Activated T-cell treated with anti-CD3 and anti-CD28 coated beads for 1 hour (primary cell): Measurements from ENCODE around the gene RNF130.
A peak's percentile ranks its signal among the peaks of the same experiment; 100 is the strongest.

Experiments used
- DNase-seq: peaks from one replicate; pipeline ENCODE4 v3.0.0-alpha.2; 2020; ENCODE audit warnings: low read depth

RNF130 gene

GRCh38 chr5:180084638-180085561 lies 13.3 kb upstream of the RNF130 start:
- DNase-seq = no peak

GRCh38 chr5:180083529-180084060 lies 12.0 kb upstream of the RNF130 start:
- no peak for DNase-seq

GRCh38 chr5:180082633-180083420 lies 11.3 kb upstream of the RNF130 start:
- no peak for DNase-seq

GRCh38 chr5:180081481-180081880 lies 9.9 kb upstream of the RNF130 start:
- DNase-seq = no peak

- DNase-seq = peak; percentile 33
These were observed 9.1 kb upstream of the RNF130 start for GRCh38 chr5:180080486-180081280.

GRCh38 chr5:180079702-180080466 lies 8.3 kb upstream of the RNF130 start:
- DNase-seq = no peak

GRCh38 chr5:180078348-180078747 lies 6.8 kb upstream of the RNF130 start:
- DNase-seq = no peak

- no peak for DNase-seq
These were observed 6.2 kb upstream of the RNF130 start for GRCh38 chr5:180077594-180078284.

GRCh38 chr5:180075703-180076102 lies 4.1 kb upstream of the RNF130 start:
- DNase-seq = no peak

- DNase-seq = no peak
These were observed 2.9 kb upstream of the RNF130 start for GRCh38 chr5:180074462-180074861.

- DNase-seq = no peak
These were observed 997 bp upstream of the RNF130 start for GRCh38 chr5:180072556-180072955.

GRCh38 chr5:180072256-180072548 lies 643 bp upstream of the RNF130 start:
- no peak for DNase-seq

- no peak for DNase-seq
These were observed 616 bp downstream of the RNF130 start for GRCh38 chr5:180070756-180071530.

GRCh38 chr5:180069589-180070247 lies 1.8 kb downstream of the RNF130 start:
- DNase-seq = no peak

GRCh38 chr5:180068519-180069090 lies 3.0 kb downstream of the RNF130 start:
- DNase-seq = no peak

- no peak for DNase-seq
These were observed 3.6 kb downstream of the RNF130 start for GRCh38 chr5:180067986-180068385.

GRCh38 chr5:180060192-180060591 lies 11.4 kb downstream of the RNF130 start:
- no peak for DNase-seq

- DNase-seq = no peak
These were observed 12.2 kb downstream of the RNF130 start for GRCh38 chr5:180059326-180059725.

- DNase-seq = no peak
These were observed 15.4 kb downstream of the RNF130 start for GRCh38 chr5:180056153-180056552.
